K562 treated with DMSO at 1 percent for 12 hours (cell line): ENCODE measurements around the gene C1orf167. TPM values are rescaled to one million over a fixed set of nuclear protein-coding genes. Genes with fewer than 3 reads are reported as not detected.

ENCODE experiments used
- total RNA-seq: library from RNA; unstranded; fragments of 300-600 nt; gene quantifications from 2 replicates; pipeline ENCODE4 v1.2.3, GENCODE V29; 2022; ENCODE audit not compliant: insufficient read depth

Gene C1orf167
- total RNA-seq, result not detected in 2 replicates

GRCh38 chr1:11761988-11762406 lies at the start of gene C1orf167:
Gene C1orf167 (plus strand): TSS chr1:11762193. CDS start chr1:11764401, 2,208 bp downstream.

DNA sequence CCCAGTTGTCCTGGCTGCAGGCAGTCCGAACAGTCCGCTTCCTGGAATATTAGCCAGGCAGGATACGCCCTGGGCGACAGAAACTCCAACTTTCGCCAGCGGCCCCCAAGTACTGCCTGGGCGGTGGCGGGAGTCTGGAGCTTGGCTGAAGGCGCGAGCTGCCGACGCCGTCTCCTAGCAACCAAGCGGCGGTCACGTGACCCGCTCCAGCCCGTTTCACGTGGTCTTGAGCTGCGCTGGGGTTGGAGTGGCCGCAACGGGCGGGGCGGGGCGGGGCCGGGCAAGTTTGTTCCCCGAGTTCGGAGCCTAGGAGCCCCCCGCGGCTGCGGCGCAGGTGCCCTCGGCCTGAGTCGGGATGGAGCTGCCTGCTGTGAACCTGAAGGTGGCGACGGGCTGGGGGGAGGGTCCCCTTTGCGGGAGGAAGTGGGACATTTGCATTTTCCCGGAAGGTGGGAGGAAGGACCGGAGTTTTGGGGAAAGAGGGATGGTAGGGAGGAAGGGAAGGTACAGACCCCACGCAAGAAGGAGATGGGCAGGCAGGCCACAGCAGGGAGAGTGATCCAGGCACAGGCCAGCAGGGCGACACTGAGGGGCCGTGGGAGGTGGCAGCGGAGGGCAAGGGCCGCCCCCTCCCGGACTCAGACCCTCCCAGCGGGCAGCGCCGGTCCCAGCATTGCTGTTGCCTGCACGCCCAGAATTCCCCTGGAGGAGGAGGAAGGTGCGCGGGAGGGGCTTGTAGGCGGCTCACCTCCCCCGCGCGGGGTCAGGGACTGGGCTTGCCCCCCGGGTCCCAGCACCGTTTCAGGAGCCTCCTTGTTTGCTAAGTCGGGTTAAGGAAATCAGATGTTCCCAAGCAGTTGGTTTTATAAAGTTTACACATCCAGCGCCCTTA lies 25.9 kb upstream of the C1orf167 start, which contains the start of gene AGTRAP:
AGTRAP (plus strand) TSS at position 283 of the 892 bp plus-strand sequence; CDS start at position 356, 73 bp downstream.

GRCh38 chr1:11805422-11806306 lies 43.7 kb downstream of the C1orf167 start, which contains the start of the genes CLCN6 and MTHFR:
Gene CLCN6 (plus strand): TSS chr1:11806191. CDS start chr1:11806263, 72 bp downstream.
Gene MTHFR (minus strand): TSS chr1:11805964. CDS start chr1:11803116, 2,848 bp downstream.

Other genes starting within 250 kb of the C1orf167 start
- gene FBXO2, start 107.8 kb upstream of the C1orf167 start, total RNA-seq, result 3.5 and 3.7 TPM in 2 replicates
- gene FBXO44, start 107.3 kb upstream of the C1orf167 start, total RNA-seq, result 15.0 and 15.5 TPM in 2 replicates
- gene FBXO6, start 98.0 kb upstream of the C1orf167 start, total RNA-seq, result 37.0 and 40.5 TPM in 2 replicates
- gene MAD2L2, start 81.0 kb upstream of the C1orf167 start, total RNA-seq, result 250 and 265 TPM in 2 replicates
- gene DRAXIN, start 70.5 kb upstream of the C1orf167 start, total RNA-seq, result not detected in 2 replicates
- 136 and 148 TPM in 2 replicates for gene AGTRAP, start 26.1 kb upstream of the C1orf167 start, total RNA-seq
- 30.8 and 87.0 TPM in 2 replicates for gene MTHFR, start 43.8 kb downstream of the C1orf167 start, total RNA-seq
- 4.5 and 12.7 TPM in 2 replicates for gene CLCN6, start 44.0 kb downstream of the C1orf167 start, total RNA-seq
- not detected in 2 replicates for gene NPPA, start 85.6 kb downstream of the C1orf167 start, total RNA-seq
- not detected in 2 replicates for gene NPPB, start 96.8 kb downstream of the C1orf167 start, total RNA-seq
- gene KIAA2013, start 164.2 kb downstream of the C1orf167 start, total RNA-seq, result 113 and 128 TPM in 2 replicates
- 97.7 and 178 TPM in 2 replicates for gene PLOD1, start 172.5 kb downstream of the C1orf167 start, total RNA-seq
- 45.9 and 94.9 TPM in 2 replicates for gene MFN2, start 218.3 kb downstream of the C1orf167 start, total RNA-seq